Esophagus mucosa (tissue), 1 donor: ENCODE data around the gene ADARB2. TPM values are rescaled to one million over a fixed set of nuclear protein-coding genes. Genes with fewer than 3 reads are reported as not detected.

ENCODE experiments used
- ATAC-seq: fragments of 200-7000 bp; cut with Tn5 transposase; one replicate; pipeline ENCODE4 v1.9.1; 2020
- total RNA-seq: library from RNA; stranded (reverse); gene quantifications from one replicate; pipeline ENCODE4 v1.2.4, GENCODE V29; 2023
- donor health status: DM: yes; HTN: yes; CAD: no.

The ADARB2 gene
- total RNA-seq, 1 donor from 2014 or later = 0.20 TPM

DNA sequence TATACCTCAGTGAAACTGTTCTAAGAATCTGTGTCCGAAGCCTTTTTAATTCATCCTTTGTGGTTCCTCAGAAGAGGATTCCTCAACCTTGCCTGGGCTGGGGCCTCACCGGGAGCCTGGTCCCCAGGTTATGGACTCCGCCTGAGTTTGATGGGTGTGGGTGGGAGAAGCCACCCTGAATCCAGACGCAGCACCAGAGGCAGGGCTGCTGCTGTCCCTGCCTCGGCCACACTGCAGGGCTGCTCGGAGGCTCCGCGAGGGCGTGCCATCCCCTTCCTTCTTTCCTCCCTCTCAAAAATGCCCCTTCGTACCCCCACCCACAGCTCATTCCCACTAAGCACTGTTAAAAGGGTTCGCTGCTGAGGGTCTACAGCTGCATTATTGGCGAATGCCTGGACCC, 146.3 kb downstream of the ADARB2 start:
- ATAC-seq = no peak

DNA sequence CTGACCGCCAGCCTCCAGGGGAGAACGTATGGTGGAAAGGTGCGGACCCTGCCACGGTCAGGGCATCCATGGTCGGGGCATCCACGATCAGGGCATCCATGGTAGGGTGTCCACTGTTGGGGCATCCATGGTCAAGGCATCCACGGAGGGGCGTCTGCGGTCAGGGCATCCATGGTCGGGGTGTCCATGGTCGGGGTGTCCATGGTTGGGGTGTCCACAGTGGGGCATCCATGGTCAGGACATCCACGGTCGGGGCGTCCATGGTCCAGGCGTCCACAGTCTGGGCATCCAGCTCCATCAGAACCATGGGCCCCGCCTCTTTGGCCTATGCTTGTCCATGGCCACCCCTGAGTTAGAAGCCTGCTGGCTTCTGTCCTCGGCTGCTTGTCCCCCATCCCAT, 148.1 kb downstream of the ADARB2 start:
- no peak for ATAC-seq

GRCh38 chr10:1582739-1583138, 154.6 kb downstream of the ADARB2 start:
- ATAC-seq = no peak

- ATAC-seq = no peak
Measured at GRCh38 chr10:1581189-1581588, 156.1 kb downstream of the ADARB2 start.

- no peak for ATAC-seq
Measured at GRCh38 chr10:1579671-1580070, 157.7 kb downstream of the ADARB2 start.

- ATAC-seq = no peak
Measured at GRCh38 chr10:1579141-1579491, 158.2 kb downstream of the ADARB2 start.

- no peak for ATAC-seq
Measured at GRCh38 chr10:1578392-1579140, 158.8 kb downstream of the ADARB2 start.

DNA sequence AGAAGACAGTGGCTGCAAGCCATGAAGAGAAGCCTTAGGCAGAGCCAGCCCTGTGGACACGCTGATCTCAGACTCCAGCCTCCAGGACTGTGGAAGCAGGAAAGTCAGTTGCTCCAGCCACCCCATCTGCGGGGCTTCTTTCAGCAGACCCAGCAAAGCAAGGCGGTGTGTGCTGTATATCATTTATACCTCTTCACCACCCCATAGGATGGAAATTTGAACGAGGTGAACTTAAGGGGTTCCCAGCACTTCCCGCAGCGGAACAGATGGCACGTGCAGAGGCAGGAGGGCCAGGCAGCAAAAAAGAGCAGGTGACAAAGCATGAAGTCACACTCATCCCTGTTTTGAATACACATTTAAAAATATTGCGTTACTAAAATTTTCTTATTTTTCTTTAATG, 159.4 kb downstream of the ADARB2 start:
- ATAC-seq = no peak

GRCh38 chr10:1577373-1577770, 160.0 kb downstream of the ADARB2 start:
- no peak for ATAC-seq

- no peak for ATAC-seq
Measured at GRCh38 chr10:1576467-1577372, 160.6 kb downstream of the ADARB2 start.

DNA sequence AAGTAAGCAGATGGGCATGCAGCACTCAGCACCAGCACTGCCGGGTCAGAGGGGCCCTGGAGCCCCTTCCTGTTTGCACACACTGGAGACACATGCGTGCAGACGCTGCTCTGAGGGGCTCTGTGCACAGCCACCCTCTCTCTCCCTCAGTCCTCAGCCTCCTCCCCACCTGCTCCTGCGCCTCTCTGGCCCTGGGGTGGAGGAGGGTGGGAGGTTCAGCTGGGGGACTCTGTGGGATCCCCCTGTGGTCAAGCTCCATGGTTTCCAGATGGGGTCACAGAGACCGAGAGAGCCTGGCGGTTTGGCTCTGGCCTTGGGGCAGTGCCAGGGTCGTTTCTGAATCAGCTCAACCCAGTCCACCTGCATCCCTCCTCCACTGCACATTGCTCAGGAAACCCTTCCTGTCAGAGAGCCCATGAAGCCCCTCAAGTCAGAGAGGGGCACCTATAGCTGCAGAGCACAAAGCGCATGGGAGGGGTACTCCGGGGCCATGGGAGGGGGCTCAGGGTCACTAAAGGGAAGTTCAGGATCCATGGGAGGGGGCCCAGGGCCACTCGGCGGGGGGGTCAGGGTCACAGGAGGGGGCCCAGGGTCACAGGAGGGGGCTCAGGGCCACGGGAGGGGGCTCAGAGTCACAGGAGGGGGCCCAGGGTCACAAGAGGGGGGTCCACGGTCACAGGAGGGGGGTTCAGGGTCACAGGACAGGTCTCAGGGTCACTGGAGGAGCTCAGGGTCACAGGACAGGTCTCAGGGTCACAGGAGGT, 161.7 kb downstream of the ADARB2 start:
- ATAC-seq = no peak

DNA sequence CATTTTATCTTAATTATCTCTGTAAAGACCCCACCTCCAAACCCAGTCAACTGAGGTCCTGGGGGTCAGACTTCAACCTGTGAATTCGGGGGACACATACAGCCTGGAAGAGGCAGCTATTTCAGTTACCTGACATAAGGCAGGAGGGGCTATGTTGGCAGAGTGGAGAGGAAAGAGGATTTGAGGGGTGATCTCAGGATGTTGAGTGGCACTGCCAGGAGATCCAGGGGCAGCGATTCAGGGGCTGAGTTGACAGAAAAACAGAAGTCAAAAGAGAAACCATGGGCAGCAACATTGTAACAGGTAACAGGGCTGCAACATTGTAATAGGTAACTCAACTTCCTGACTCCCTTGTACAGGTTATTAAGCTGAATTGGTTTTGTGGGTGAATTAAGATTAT, 162.6 kb downstream of the ADARB2 start:
- ATAC-seq = no peak

DNA sequence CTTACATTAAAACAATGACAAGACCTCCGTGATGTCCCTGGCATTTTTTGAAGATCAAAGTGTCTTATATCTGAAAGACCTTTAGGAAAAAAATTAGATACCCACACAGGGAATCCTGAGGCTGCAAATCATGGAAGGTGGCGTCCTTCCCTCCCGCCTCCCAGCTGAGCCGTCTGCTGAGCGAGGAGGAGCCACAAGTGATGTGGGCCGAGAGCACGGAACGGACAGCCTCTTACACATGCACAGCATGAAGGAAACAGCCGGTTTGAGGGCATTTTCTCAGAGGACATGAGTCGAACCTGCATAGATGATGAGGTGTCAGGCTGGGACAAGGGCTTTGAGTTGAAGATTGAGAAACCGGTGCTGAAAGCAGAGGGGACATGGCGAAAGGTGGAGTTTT, 163.3 kb downstream of the ADARB2 start:
- ATAC-seq = no peak

GRCh38 chr10:1573334-1573969, 163.9 kb downstream of the ADARB2 start:
- ATAC-seq = no peak

GRCh38 chr10:1572519-1573333, 164.6 kb downstream of the ADARB2 start:
- ATAC-seq = no peak

DNA sequence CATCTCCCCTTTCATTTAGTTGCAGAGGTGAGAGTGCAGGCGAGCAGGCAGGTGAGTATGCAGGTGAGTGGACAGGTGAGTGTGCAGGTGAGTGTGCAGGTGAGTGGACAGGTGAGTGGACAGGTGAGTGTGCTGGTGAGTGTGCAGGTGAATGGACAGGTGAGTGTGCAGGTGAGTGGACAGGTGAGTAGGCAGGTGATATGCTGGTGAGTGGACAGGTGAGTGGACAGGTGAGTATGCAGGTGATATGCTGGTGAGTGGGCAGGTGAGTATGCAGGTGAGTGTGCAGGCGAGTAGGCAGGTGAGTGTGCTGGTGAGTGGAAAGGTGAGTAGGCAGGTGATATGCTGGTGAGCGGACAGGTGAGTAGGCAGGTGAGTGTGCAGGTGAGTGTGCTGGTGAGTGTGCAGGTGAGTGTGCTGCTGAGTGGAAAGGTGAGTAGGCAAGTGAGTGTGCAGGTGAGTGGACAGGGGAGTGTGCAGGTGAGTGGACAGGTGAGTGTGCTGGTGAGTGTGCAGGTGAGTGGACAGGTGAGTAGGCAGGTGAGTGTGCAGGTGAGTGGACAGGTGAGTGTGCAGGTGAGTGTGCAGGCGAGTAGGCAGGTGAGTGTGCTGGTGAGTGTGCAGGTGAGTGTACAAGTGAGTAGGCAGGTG, 165.6 kb downstream of the ADARB2 start:
- ATAC-seq = no peak

GRCh38 chr10:1570416-1571051, 166.8 kb downstream of the ADARB2 start:
- ATAC-seq = no peak

- no peak for ATAC-seq
Measured at GRCh38 chr10:1569208-1569607, 168.1 kb downstream of the ADARB2 start.

DNA sequence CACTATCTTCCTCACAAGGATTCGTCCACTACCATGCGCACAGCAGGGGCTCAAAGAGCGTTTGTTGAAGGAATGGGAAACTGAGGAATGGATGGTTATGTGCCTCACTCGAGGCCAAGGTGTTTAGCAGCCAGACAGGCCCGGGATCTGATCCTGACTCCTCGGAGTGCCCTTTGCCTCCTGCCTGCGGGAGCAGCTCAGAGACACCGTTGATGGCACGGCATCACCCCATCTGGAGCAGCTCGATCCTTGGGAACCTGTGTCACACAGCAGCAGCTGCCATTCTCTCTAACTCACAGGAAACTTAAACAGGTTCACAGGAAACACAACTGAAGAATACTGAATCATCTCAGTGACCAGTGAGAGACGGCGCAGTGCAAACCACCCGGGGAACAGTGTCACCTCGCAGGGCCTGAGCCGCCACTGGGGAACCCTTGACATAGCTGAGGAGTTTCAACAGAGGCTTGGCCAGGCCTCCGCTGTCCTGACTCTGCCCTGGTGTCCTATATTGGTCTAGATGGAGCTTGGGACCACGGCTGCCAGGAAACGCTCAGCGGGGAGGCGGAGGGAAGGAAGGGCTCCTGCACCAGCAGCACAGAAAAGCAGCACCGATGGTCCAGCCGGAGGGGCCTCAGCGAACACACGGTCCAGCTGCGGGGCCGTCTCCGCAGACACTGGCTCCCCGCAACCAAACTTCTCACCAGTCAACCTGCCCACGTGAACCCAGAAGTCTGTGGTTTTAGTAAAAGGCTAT, 169.4 kb downstream of the ADARB2 start:
- no peak for ATAC-seq

GRCh38 chr10:1567152-1567551, 170.2 kb downstream of the ADARB2 start:
- ATAC-seq = no peak
